ENCODE measurements around the gene DNAJC6.

DNA sequence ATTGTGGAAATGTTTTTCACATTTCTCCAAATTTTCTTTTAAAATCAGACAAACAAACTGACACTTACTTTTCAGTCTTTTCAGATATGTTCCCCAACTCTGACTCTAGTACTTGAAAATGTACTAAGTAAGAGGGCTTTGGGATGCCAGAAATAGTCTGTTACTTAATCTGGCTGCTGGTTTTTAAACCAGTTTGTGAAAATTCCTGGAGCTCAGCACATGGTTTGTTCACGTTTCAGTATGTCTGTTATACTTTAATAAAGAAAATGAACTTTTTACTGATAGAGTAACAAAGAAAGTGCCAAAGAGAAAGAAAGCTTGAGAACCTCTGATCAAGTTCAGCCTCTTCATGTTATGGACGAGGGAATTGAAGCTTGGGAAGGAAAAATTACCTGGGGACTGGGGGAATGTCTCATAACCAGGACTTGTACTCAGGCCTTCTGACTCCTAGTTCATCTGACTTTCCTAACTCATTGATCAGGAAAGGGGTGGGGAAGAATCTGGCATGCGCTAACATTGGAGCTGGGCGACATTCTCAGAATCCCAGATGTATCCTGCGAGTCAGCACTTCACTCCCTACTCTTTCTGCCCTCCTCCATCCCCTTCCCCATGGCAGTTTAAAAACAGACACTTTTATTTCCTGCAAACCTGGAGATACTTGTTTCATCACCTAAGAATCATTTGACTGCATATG lies 30.8 kb upstream of the DNAJC6 start:
- TF ChIP-seq, protein P1, sequence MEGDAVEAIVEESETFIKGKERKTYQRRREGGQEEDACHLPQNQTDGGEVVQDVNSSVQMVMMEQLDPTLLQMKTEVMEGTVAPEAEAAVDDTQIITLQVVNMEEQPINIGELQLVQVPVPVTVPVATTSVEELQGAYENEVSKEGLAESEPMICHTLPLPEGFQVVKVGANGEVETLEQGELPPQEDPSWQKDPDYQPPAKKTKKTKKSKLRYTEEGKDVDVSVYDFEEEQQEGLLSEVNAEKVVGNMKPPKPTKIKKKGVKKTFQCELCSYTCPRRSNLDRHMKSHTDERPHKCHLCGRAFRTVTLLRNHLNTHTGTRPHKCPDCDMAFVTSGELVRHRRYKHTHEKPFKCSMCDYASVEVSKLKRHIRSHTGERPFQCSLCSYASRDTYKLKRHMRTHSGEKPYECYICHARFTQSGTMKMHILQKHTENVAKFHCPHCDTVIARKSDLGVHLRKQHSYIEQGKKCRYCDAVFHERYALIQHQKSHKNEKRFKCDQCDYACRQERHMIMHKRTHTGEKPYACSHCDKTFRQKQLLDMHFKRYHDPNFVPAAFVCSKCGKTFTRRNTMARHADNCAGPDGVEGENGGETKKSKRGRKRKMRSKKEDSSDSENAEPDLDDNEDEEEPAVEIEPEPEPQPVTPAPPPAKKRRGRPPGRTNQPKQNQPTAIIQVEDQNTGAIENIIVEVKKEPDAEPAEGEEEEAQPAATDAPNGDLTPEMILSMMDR (conservative IDR thresholded peaks at IDR 0.05): no peak
- TF ChIP-seq ZFX (IDR thresholded peaks at IDR 0.05): no peak
